HG02610 (cell line): ENCODE data around the gene NFKBIL1.

Experiments used
- ATAC-seq: cut with Tn5 transposase; IDR thresholded peaks from one replicate; pipeline ENCODE4 v1.9.1; 2021; ENCODE audit warnings: mild to moderate bottlenecking, moderate library complexity; ENCODE audit not compliant: unreplicated experiment

Gene NFKBIL1

GRCh38 chr6:31559606-31559957 lies 12.2 kb downstream of the NFKBIL1 start:
- no peak for ATAC-seq

GRCh38 chr6:31559958-31560696 lies 12.7 kb downstream of the NFKBIL1 start:
- peak; percentile 52 for ATAC-seq

GRCh38 chr6:31560697-31561058 lies 13.3 kb downstream of the NFKBIL1 start:
- ATAC-seq, result no peak

GRCh38 chr6:31567531-31568370 lies 20.3 kb downstream of the NFKBIL1 start:
- ATAC-seq, result no peak

- peak; percentile 69 for ATAC-seq
Measured at GRCh38 chr6:31568537-31568961, 21.1 kb downstream of the NFKBIL1 start.

- ATAC-seq, result no peak
Measured at GRCh38 chr6:31569861-31570536, 22.6 kb downstream of the NFKBIL1 start.

GRCh38 chr6:31572041-31572911 lies 24.9 kb downstream of the NFKBIL1 start, which contains the start of gene LTA:
LTA (plus strand) TSS chr6:31572289; CDS start chr6:31572743, 454 bp downstream.
- ATAC-seq, result no peak

- ATAC-seq, result no peak
Measured at GRCh38 chr6:31573239-31574105, 26.1 kb downstream of the NFKBIL1 start.

GRCh38 chr6:31574106-31575061 lies 27.0 kb downstream of the NFKBIL1 start:
- no peak for ATAC-seq

- ATAC-seq, result no peak
Measured at GRCh38 chr6:31575335-31575901, 28.0 kb downstream of the NFKBIL1 start, which contains the start of gene TNF. TNF (plus strand) TSS chr6:31575565; CDS start chr6:31575742, 177 bp downstream.

- ATAC-seq, result no peak
Measured at GRCh38 chr6:31575952-31576685, 28.7 kb downstream of the NFKBIL1 start.

- ATAC-seq, result no peak
Measured at GRCh38 chr6:31576897-31577578, 29.6 kb downstream of the NFKBIL1 start.

GRCh38 chr6:31577579-31577966 lies 30.2 kb downstream of the NFKBIL1 start:
- no peak for ATAC-seq

GRCh38 chr6:31578184-31579118 lies 31.0 kb downstream of the NFKBIL1 start:
- no peak for ATAC-seq

- ATAC-seq, result no peak
Measured at GRCh38 chr6:31579119-31579505, 31.7 kb downstream of the NFKBIL1 start.
